Prostate gland (tissue), 2 donors: Measurements from ENCODE around the gene CSTF2.

Source experiments
- CTCF ChIP-seq, 4 experiments: fragments of 200-600 bp in 2 of 4; fragments of 450-650 bp in 2 of 4; sonication (generic) in 2 of 4; IDR thresholded peaks; 1 replicate in 3 of 4; 2 replicates in 1 of 4; pipeline ENCODE4 v1.5.1; 2016 to 2019; ENCODE audit warnings: antibody characterized with exemption in 4 of 4, mild to moderate bottlenecking in 2 of 4, moderate library complexity in 2 of 4
- POLR2A ChIP-seq: fragments of 450-650 bp; IDR thresholded peaks from one replicate; pipeline ENCODE4 v1.6.1; 2016; ENCODE audit warnings: antibody characterized with exemption, mild to moderate bottlenecking

GRCh38 chrX:100852810-100853209 is 32.6 kb downstream of the CSTF2 start:
- TF ChIP-seq CTCF (IDR thresholded peaks at IDR 0.05) (no peak), POLR2A (no peak)
